Osteoblast (primary cell): ENCODE data around the gene LINC00305. TPM values are rescaled to one million over a fixed set of nuclear protein-coding genes. Genes with fewer than 3 reads are reported as not detected.

Experiments
- DNase-seq: peaks from one replicate; pipeline ENCODE4 v3.0.0; 2011; ENCODE audit warnings: low spot score, mixed read lengths; ENCODE audit not compliant: insufficient read length; ENCODE audit errors: missing footprints
- H2AFZ ChIP-seq: 2 replicates; pipeline ENCODE4 v1.6.0; 2011; ENCODE audit warnings: mild to moderate bottlenecking, low read length
- H3K27ac ChIP-seq: 2 replicates; pipeline ENCODE4 v1.5.1; 2011; ENCODE audit warnings: mild to moderate bottlenecking, low read depth, low read length, moderate library complexity
- H3K27me3 ChIP-seq: 2 replicates; pipeline ENCODE4 v1.6.0; 2012; ENCODE audit warnings: mild to moderate bottlenecking, control low read depth, inconsistent platforms, low read length, moderate library complexity; ENCODE audit not compliant: insufficient read depth
- H3K36me3 ChIP-seq: 2 replicates; pipeline ENCODE4 v1.5.1; 2011; ENCODE audit warnings: mild to moderate bottlenecking, low read length, control low read depth, moderate library complexity; ENCODE audit not compliant: insufficient read depth
- H3K4me1 ChIP-seq: 2 replicates; pipeline ENCODE4 v1.5.1; 2011; ENCODE audit warnings: mild to moderate bottlenecking, low read length, control low read depth, moderate library complexity; ENCODE audit not compliant: insufficient read depth
- H3K4me2 ChIP-seq: 2 replicates; pipeline ENCODE4 v1.6.0; 2011; ENCODE audit warnings: mild to moderate bottlenecking, low read length; ENCODE audit not compliant: insufficient read depth
- H3K4me3 ChIP-seq: fragments of 200-600 bp; sonication (generic); 3 replicates; pipeline ENCODE4 v1.5.1; 2012; ENCODE audit warnings: mild to moderate bottlenecking, low read length, inconsistent platforms; ENCODE audit not compliant: insufficient read depth
- H3K79me2 ChIP-seq: 2 replicates; pipeline ENCODE4 v1.6.0; 2012; ENCODE audit warnings: mild to moderate bottlenecking, low read length, control low read depth, inconsistent platforms; ENCODE audit not compliant: insufficient read depth
- H3K9me3 ChIP-seq: 2 replicates; pipeline ENCODE4 v1.5.1; 2011; ENCODE audit warnings: low read depth, low read length, control low read depth
- H4K20me1 ChIP-seq: 2 replicates; pipeline ENCODE4 v1.6.0; 2012; ENCODE audit warnings: mild to moderate bottlenecking, low read length, control low read depth; ENCODE audit not compliant: insufficient read depth
- CTCF ChIP-seq: IDR thresholded peaks from 2 replicates; pipeline ENCODE4 v1.5.1; 2011; ENCODE audit warnings: mild to moderate bottlenecking, low read depth, low read length, moderate library complexity; ENCODE audit errors: extremely low read depth
- total RNA-seq: library from RNA; depleted of rRNA; stranded (reverse); fragments of >200 nt; gene quantifications from 2 replicates; pipeline ENCODE4 v1.2.3, GENCODE V29; 2012

LINC00305 gene
- total RNA-seq, 1 donor, result not detected

GRCh38 chr18:64180617-64181016, 31.7 kb upstream of the LINC00305 start:
- DNase-seq, result no peak
- no peaks in the 10 kb centered on the region for H3K4me1 ChIP-seq
- H3K4me3 ChIP-seq, result no peak overlapping the region
- H2AFZ ChIP-seq, result no peak overlapping the region
- no peaks in the 10 kb centered on the region for H3K79me2 ChIP-seq
- TF ChIP-seq CTCF, result no peak
- no peak overlapping the region for H3K27ac ChIP-seq
- H3K4me2 ChIP-seq, result no peak overlapping the region
- H3K9me3 ChIP-seq, result peaks cover 2% of the 10 kb centered on the region
- no peaks in the 10 kb centered on the region for H3K27me3 ChIP-seq
- H3K36me3 ChIP-seq, result no peaks in the 10 kb centered on the region
- no peaks in the 10 kb centered on the region for H4K20me1 ChIP-seq

GRCh38 chr18:64180171-64180570, 31.3 kb upstream of the LINC00305 start:
- H3K79me2 ChIP-seq, result no peaks in the 10 kb centered on the region
- no peaks in the 10 kb centered on the region for H3K36me3 ChIP-seq
- no peaks in the 10 kb centered on the region for H3K4me1 ChIP-seq
- no peak overlapping the region for H3K4me2 ChIP-seq
- H3K27ac ChIP-seq, result no peak overlapping the region
- H2AFZ ChIP-seq, result no peak overlapping the region
- peaks cover 2% of the 10 kb centered on the region for H3K9me3 ChIP-seq
- no peak overlapping the region for H3K4me3 ChIP-seq
- DNase-seq, result no peak
- TF ChIP-seq CTCF, result no peak
- no peaks in the 10 kb centered on the region for H3K27me3 ChIP-seq
- no peaks in the 10 kb centered on the region for H4K20me1 ChIP-seq

GRCh38 chr18:64179556-64180080, 30.7 kb upstream of the LINC00305 start:
- Histone ChIP-seq H3K27me3 (no peaks in the 10 kb centered on the region), H2AFZ (no peak overlapping the region), H3K4me1 (no peaks in the 10 kb centered on the region)

GRCh38 chr18:64178860-64179259, 30.0 kb upstream of the LINC00305 start:
- no peaks in the 10 kb centered on the region for H3K79me2 ChIP-seq
- no peak for DNase-seq
- peaks cover 2% of the 10 kb centered on the region for H3K9me3 ChIP-seq
- H3K36me3 ChIP-seq, result no peaks in the 10 kb centered on the region
- H3K4me1 ChIP-seq, result no peaks in the 10 kb centered on the region
- H3K4me3 ChIP-seq, result no peak overlapping the region
- no peak overlapping the region for H2AFZ ChIP-seq
- TF ChIP-seq CTCF, result no peak
- H3K27me3 ChIP-seq, result no peaks in the 10 kb centered on the region
- no peak overlapping the region for H3K27ac ChIP-seq
- H4K20me1 ChIP-seq, result no peaks in the 10 kb centered on the region
- H3K4me2 ChIP-seq, result no peak overlapping the region

More at GRCh38 chr18:64179556-64180080, 30.7 kb upstream of the LINC00305 start:
- DNase-seq, result no peak
- no peak overlapping the region for H3K4me3 ChIP-seq
- H3K27ac ChIP-seq, result no peak overlapping the region
- no peaks in the 10 kb centered on the region for H4K20me1 ChIP-seq
- H3K4me2 ChIP-seq, result no peak overlapping the region
- no peaks in the 10 kb centered on the region for H3K36me3 ChIP-seq
- H3K79me2 ChIP-seq, result no peaks in the 10 kb centered on the region
- peaks cover 2% of the 10 kb centered on the region for H3K9me3 ChIP-seq
- TF ChIP-seq CTCF, result no peak
